Activated T-cell treated with anti-CD3 and anti-CD28 coated beads for 24 hours (primary cell): ENCODE measurements around the gene SLC9A3.

Experiments used
- DNase-seq: peaks from one replicate; pipeline ENCODE4 v3.0.0-alpha.2; 2020; ENCODE audit warnings: low read depth

Gene SLC9A3

GRCh38 chr5:505951-506525 is 18.2 kb downstream of the SLC9A3 start:
- DNase-seq = no peak

DNA sequence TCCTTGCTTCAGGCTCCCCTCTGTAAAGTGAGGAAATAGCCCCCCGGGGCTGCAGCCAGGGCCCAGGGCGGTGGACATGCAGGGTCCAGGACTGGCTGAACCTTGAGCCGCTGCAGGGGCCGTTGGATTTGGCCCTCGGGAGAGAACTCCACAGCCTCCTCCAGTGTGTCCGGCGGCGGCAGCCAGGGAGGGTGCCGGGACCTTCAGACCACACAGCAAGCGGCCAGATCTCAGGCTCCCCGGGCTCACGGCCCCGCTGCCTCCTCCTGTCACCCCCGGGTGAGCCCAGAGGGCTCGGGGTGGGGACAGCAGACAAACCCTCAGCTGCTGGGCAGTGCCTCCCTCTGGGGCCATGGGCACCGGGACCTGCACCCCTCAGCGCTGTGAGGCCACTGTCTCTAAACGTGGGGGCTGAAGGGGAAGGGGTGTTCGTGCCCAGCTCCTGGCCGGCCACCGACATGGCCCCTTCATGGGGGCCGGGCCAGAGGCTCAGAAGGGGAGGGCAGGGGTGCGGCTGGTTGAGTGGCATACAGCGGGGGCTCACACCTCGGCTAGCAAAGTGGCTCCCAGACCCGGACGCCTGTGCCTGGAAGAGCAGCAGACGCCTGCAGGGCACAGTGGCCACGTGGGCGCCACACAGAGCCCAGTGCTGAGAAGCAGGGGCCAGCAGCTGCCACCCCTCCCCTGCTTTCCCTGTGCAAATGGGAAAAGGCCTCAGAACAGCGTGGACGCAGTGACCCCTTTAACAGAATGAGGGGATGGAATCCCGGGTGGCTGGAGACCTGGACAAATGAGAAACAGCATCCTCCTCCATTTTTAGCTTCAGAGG is 19.7 kb downstream of the SLC9A3 start:
- no peak for DNase-seq

DNA sequence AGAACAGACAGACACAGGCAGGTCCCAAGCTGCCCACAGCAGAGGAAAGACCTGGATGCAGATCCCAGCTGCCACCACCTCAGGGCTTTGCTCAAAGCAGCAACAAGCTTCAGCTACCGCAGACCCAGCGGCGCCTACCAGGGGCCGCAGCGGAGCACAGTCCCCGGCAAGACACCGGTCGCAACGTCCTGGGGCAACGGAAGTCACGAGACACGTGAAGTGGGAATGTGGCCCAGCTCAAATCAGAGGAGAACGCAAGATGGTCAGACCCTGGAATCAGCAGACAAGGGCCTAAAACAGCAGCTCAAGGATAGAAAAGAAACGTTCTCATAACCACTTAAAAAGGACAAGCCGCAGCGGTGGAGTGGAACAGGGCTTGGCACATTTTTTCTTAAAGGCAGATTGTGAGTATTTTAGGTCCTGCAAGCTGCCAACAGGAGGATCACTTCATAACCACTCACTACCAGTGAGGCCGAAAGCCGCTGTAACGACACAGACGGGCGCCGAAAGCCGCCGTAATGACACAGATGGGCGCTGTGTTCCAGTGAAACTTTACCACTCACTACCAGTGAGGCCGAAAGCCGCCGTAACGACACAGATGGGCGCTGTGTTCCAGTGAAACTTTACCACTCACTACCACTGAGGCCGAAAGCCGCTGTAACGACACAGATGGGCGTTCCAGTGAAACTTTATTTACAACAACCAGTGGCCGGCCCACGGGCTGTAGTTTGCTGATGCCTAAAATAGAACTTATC is 21.7 kb downstream of the SLC9A3 start:
- DNase-seq = no peak

GRCh38 chr5:501831-502184 is 22.4 kb downstream of the SLC9A3 start:
- no peak for DNase-seq

- no peak for DNase-seq
Observed at GRCh38 chr5:501105-501830, 23.0 kb downstream of the SLC9A3 start.

GRCh38 chr5:500491-500890 is 23.8 kb downstream of the SLC9A3 start:
- no peak for DNase-seq

- no peak for DNase-seq
Observed at GRCh38 chr5:499233-500209, 24.7 kb downstream of the SLC9A3 start.

DNA sequence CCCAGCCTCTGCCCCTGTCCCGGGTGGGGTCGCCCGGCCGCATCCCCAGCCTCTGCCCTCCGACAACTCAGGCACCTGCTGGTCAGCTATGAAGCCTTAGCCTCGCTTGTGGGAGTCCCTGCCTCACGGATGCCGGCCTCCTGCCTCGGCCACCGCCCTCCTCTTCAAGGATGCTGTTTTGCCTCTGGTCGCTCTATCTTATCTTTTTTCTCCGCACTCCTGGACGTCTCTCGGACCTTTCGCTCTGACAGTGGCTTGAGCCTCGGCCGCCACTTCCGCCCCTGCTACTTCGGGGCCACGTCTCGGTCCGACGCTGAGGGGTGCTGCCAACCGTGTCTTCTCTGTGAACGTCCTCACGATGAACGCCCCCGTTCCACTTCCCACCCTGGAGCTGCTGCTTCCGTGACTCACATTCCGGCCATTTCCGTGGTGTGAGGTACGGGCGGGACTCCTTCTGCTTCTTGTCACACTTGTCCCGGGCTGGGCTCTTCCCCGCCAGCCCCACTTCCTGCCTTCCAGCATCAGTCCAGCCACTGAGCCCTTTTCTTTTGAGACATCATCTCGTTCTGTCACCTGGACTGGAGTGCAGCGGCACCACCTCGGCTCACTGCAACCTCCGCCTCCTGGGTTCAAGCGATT is 26.3 kb downstream of the SLC9A3 start:
- DNase-seq = no peak

DNA sequence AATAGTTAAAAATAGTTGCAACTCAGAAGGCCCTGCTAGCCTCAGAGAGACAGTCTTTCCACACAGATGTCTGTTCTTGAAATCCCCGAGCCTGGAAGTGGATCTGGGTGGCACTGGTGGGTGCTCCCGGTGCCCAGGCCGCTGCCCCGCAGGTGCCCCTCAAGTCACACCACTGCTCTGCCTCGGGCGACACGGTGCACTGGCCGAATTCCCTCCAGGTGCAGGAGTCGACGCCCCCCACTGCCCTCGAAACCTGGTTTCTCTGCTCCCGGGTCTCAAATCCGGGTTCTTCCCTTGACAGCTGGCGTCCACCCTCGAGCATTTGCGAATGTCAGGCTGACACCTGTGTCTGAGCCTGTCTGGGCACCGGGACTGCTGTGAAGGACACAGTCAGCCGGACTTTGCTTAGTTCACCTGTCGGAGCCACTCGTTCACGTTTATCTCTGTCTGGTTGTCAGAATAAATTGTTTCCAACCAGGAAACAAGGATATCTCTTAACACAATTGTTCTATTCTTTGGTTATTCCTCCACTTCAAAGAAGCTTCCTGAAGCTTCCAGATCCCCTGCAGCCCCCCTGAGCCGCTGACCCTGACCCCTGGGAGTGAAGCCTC is 27.1 kb downstream of the SLC9A3 start:
- DNase-seq = no peak

DNA sequence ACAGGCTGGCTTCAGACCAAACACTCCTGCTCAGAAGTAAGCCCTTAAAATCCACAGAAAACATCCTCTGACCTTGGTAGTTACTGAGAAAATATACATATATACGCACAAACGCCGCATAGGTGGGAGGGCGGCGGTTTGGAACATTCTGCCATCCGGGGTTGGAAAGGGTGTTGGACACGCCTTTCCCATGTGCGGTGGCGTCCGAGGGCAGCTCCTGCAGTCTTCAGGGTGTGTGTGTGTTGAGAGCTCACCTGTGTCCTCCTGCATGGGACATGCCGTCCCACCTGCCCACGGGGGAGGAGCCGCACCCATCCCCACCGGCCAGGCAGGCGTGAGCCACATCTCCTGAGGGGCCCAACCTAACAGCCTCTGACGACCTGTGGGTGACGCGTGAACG is 28.2 kb downstream of the SLC9A3 start:
- no peak for DNase-seq

- DNase-seq = no peak
Observed at GRCh38 chr5:494667-495255, 29.5 kb downstream of the SLC9A3 start.

- DNase-seq = no peak
Observed at GRCh38 chr5:493758-494157, 30.5 kb downstream of the SLC9A3 start.

DNA sequence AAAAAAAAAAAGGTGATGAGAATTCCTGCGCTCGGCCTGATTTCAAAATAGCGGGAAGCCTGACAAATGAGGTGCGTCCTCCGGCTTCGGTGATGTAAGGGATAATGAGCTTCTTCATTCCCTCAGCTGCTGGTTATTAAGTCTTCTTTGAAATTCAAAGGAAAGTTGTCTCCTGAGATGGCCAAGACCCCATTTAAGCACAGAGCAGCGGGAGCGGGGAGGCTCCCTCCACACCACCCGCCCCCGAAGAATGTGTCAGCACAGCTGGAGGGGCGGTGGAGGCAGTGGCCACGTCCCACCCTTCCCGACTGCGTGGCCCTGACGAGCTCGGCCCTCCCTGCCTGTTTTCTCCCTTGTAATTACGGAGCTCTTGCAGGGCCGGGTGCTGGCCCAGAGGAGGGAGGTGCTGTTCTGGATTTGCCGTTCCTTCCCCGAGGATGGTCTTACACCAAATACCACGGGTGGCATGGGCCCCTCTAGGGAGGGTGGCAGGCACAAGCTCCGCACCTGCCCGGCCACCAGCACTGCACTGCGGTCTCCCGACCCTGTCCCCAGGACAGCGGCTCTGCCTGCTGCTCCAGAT is 31.0 kb downstream of the SLC9A3 start:
- DNase-seq = no peak

GRCh38 chr5:492314-492893 is 31.8 kb downstream of the SLC9A3 start:
- DNase-seq = no peak

- no peak for DNase-seq
Observed at GRCh38 chr5:491856-492155, 32.4 kb downstream of the SLC9A3 start.

- DNase-seq = no peak
Observed at GRCh38 chr5:491119-491855, 33.0 kb downstream of the SLC9A3 start.

GRCh38 chr5:490116-491106 is 33.8 kb downstream of the SLC9A3 start:
- DNase-seq = no peak
